ENCODE data around the gene TSEN15. TPM values are rescaled to one million over a fixed set of nuclear protein-coding genes. Genes with fewer than 3 reads are reported as not detected.

Gene TSEN15
- total and polyA plus RNA-seq, 4 donors: 9.1 to 21.9 (median 19.3) TPM

DNA sequence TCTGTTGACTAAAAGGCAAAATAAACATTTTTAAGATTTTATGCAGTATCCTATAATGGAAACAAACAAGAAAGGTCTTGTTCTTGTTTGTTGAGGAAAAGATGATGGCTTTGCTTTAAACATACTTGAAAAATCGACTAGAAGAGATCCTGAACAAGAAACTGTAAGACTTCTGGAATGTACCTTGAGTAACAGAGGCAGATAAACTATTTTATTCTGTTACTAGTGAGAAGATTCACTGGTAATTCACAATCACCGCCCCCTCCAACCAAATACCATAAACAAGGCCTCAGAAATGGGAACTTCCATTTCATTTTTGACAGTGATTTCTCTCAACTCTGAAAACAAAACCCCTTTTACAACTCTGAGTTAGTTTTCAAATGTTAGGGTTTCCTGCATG, 18.1 kb downstream of the TSEN15 start:
- no peak overlapping the region for H3K9ac ChIP-seq (ENCODE audit: low read depth in 1 of 2, low read length in 2 of 2)
- TF ChIP-seq FOXA2 (IDR thresholded peaks at IDR 0.05) (no peak), SP1 (IDR thresholded peaks at IDR 0.05) (no peak), YY1 (IDR thresholded peaks at IDR 0.05) (no peak), GABPA (IDR thresholded peaks at IDR 0.05 in 1 of 2, conservative IDR thresholded peaks at IDR 0.05 in 1 of 2) (no peak), NR2F2 (IDR thresholded peaks at IDR 0.05) (no peak), FOXA1 (IDR thresholded peaks at IDR 0.05) (no peak), HNF4A (conservative IDR thresholded peaks at IDR 0.05) (no peak), RXRA (IDR thresholded peaks at IDR 0.05) (no peak), RAD21 (IDR thresholded peaks at IDR 0.05) (no peak)
- TF ChIP-seq, protein P1, sequence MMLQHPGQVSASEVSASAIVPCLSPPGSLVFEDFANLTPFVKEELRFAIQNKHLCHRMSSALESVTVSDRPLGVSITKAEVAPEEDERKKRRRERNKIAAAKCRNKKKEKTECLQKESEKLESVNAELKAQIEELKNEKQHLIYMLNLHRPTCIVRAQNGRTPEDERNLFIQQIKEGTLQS (IDR thresholded peaks at IDR 0.05): no peak
- TF ChIP-seq, protein P2, sequence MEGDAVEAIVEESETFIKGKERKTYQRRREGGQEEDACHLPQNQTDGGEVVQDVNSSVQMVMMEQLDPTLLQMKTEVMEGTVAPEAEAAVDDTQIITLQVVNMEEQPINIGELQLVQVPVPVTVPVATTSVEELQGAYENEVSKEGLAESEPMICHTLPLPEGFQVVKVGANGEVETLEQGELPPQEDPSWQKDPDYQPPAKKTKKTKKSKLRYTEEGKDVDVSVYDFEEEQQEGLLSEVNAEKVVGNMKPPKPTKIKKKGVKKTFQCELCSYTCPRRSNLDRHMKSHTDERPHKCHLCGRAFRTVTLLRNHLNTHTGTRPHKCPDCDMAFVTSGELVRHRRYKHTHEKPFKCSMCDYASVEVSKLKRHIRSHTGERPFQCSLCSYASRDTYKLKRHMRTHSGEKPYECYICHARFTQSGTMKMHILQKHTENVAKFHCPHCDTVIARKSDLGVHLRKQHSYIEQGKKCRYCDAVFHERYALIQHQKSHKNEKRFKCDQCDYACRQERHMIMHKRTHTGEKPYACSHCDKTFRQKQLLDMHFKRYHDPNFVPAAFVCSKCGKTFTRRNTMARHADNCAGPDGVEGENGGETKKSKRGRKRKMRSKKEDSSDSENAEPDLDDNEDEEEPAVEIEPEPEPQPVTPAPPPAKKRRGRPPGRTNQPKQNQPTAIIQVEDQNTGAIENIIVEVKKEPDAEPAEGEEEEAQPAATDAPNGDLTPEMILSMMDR (IDR thresholded peaks at IDR 0.05; ENCODE audit: low read depth, low read length, missing input control): no peak
- no peak overlapping the region for H3K4me3 ChIP-seq (ENCODE audit: low read depth in 1 of 3, low read length in 3 of 3)
- H3K27me3 ChIP-seq (ENCODE audit: control insufficient read depth in 4 of 4, insufficient read depth in 4 of 4, low read length in 3 of 4): no peaks in the 10 kb centered on the region
- 81% methylated on average over 2 of the region's 2 CpGs for WGBS
- H3K4me1 ChIP-seq (ENCODE audit: control insufficient read depth in 4 of 4, insufficient read depth in 4 of 4, low read length in 3 of 4): no peaks in the 10 kb centered on the region
- H3K27ac ChIP-seq (ENCODE audit: low read depth in 1 of 2, low read length in 2 of 2): no peak overlapping the region
- no peaks in the 10 kb centered on the region for H3K9me3 ChIP-seq (ENCODE audit: control insufficient read depth in 4 of 4, low read length in 3 of 4)
- DNase-seq (ENCODE audit: low spot score): no peak
- H3K36me3 ChIP-seq (ENCODE audit: control insufficient read depth in 4 of 4, insufficient read depth in 3 of 4, low read depth in 1 of 4, low read length in 3 of 4): peaks cover 0 to 6% (median 2%) of the 10 kb centered on the region in 4 donors

DNA sequence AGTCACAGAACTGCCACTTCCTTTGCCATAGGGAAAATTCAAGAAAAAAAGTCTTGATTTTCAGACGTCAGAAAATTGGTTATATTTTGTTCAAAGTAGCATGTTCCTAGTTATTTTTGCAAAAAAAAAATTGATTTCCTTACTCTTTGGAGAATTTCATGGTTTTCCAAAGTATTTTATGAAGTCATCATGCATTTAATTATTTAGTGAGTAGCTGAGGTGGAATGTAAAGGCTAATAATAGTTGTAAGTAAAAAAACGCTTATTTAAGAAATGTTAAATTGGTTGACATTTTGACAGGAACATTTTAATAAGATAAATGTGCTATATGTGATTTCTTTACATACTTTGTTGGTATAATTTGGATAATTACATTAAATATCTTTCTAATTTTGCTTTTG, 20.8 kb downstream of the TSEN15 start:
- H3K9me3 ChIP-seq (ENCODE audit: control insufficient read depth in 4 of 4, low read length in 3 of 4): no peaks in the 10 kb centered on the region
- no peaks in the 10 kb centered on the region for H3K27me3 ChIP-seq (ENCODE audit: control insufficient read depth in 4 of 4, insufficient read depth in 4 of 4, low read length in 3 of 4)
- peaks cover 0 to 3% (median 0%) of the 10 kb centered on the region in 4 donors for H3K36me3 ChIP-seq (ENCODE audit: control insufficient read depth in 4 of 4, insufficient read depth in 3 of 4, low read depth in 1 of 4, low read length in 3 of 4)
- WGBS: 97% methylated on average over 2 of the region's 2 CpGs
- no peak overlapping the region for H3K9ac ChIP-seq (ENCODE audit: low read depth in 1 of 2, low read length in 2 of 2)
- H3K27ac ChIP-seq (ENCODE audit: low read depth in 1 of 2, low read length in 2 of 2): no peak overlapping the region
- TF ChIP-seq, protein P3, sequence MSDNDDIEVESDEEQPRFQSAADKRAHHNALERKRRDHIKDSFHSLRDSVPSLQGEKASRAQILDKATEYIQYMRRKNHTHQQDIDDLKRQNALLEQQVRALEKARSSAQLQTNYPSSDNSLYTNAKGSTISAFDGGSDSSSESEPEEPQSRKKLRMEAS (IDR thresholded peaks at IDR 0.05): no peak
- no peak for TF ChIP-seq YY1 (IDR thresholded peaks at IDR 0.05)
- no peak for TF ChIP-seq HNF4G (IDR thresholded peaks at IDR 0.05)
- TF ChIP-seq ZBTB33 (IDR thresholded peaks at IDR 0.05): no peak
- TF ChIP-seq NR2F2 (IDR thresholded peaks at IDR 0.05): no peak
- no peak for TF ChIP-seq SP1 (IDR thresholded peaks at IDR 0.05)
- TF ChIP-seq, protein P1 (IDR thresholded peaks at IDR 0.05): no peak
- H3K4me1 ChIP-seq (ENCODE audit: control insufficient read depth in 4 of 4, insufficient read depth in 4 of 4, low read length in 3 of 4): no peaks in the 10 kb centered on the region
- no peak for DNase-seq (ENCODE audit: low spot score)
- no peak overlapping the region for H3K4me3 ChIP-seq (ENCODE audit: low read depth in 1 of 3, low read length in 3 of 3)

DNA sequence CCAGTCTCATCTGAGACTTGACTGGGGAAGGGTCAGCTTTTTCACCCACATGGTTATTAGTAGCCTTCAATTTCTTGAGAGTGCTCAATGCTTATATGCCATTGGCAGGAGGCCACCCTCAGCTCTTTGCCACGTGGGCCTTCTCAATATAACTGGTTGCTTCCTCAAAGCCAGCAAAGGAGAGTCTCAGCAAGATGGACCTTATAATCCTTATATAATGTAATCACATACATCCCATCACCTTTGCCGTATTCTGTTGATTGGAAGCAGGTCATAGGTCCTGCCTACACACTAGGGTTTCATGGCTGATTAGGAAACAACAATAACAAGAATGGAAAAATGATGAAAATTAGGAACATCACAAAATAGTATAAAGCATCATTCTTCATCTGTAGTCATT, 22.9 kb downstream of the TSEN15 start:
- Histone ChIP-seq H3K9ac (ENCODE audit: low read depth in 1 of 2, low read length in 2 of 2) (no peak overlapping the region), H3K4me3 (ENCODE audit: low read depth in 1 of 3, low read length in 3 of 3) (no peak overlapping the region), H3K36me3 (ENCODE audit: control insufficient read depth in 4 of 4, insufficient read depth in 3 of 4, low read depth in 1 of 4, low read length in 3 of 4) (peaks cover 0 to 2% (median 0%) of the 10 kb centered on the region in 4 donors), H3K27me3 (ENCODE audit: control insufficient read depth in 4 of 4, insufficient read depth in 4 of 4, low read length in 3 of 4) (no peaks in the 10 kb centered on the region), H3K4me1 (ENCODE audit: control insufficient read depth in 4 of 4, insufficient read depth in 4 of 4, low read length in 3 of 4) (no peaks in the 10 kb centered on the region), H3K27ac (ENCODE audit: low read depth in 1 of 2, low read length in 2 of 2) (no peak overlapping the region), H3K9me3 (ENCODE audit: control insufficient read depth in 4 of 4, low read length in 3 of 4) (no peaks in the 10 kb centered on the region)
- WGBS: 89% methylated on average over 2 of the region's 2 CpGs
- DNase-seq (ENCODE audit: low spot score): no peak
- TF ChIP-seq FOXA1 (IDR thresholded peaks at IDR 0.05) (no peak), TAF1 (conservative IDR thresholded peaks at IDR 0.05) (no peak), HNF4A (conservative IDR thresholded peaks at IDR 0.05) (no peak), RAD21 (IDR thresholded peaks at IDR 0.05) (no peak), GABPA (IDR thresholded peaks at IDR 0.05 in 1 of 2, conservative IDR thresholded peaks at IDR 0.05 in 1 of 2) (no peak), HNF4G (IDR thresholded peaks at IDR 0.05) (no peak), REST (IDR thresholded peaks at IDR 0.05) (no peak), FOXA2 (IDR thresholded peaks at IDR 0.05) (no peak), YY1 (IDR thresholded peaks at IDR 0.05) (no peak), JUND (IDR thresholded peaks at IDR 0.05) (no peak)
- TF ChIP-seq, protein P1 (IDR thresholded peaks at IDR 0.05): no peak
- TF ChIP-seq, protein P3 (IDR thresholded peaks at IDR 0.05): no peak

Measured in liver (tissue), 9 donors.